NCI-H446 treated with DMSO at 0.1 percent for 48 hours (cell line): ENCODE measurements around the gene SORBS2.

Source experiments
- DNase-seq: peaks from one replicate; lab custom pipeline; 2025; lab: John Stamatoyannopoulos, UW

Gene SORBS2

GRCh38 chr4:185805262-185805802 is 6.7 kb downstream of the SORBS2 start:
- DNase-seq = no peak

- no peak for DNase-seq
These were observed 9.0 kb downstream of the SORBS2 start for GRCh38 chr4:185803022-185803421.

- DNase-seq = no peak
These were observed 10.5 kb downstream of the SORBS2 start for GRCh38 chr4:185801471-185801870.

- no peak for DNase-seq
These were observed 11.6 kb downstream of the SORBS2 start for GRCh38 chr4:185800266-185800945.

- DNase-seq = no peak
These were observed 12.6 kb downstream of the SORBS2 start for GRCh38 chr4:185799442-185799841.

GRCh38 chr4:185797596-185798338 is 14.2 kb downstream of the SORBS2 start:
- DNase-seq = no peak

GRCh38 chr4:185797018-185797417 is 15.0 kb downstream of the SORBS2 start:
- no peak for DNase-seq

GRCh38 chr4:185796176-185796575 is 15.8 kb downstream of the SORBS2 start:
- DNase-seq = no peak

- DNase-seq = no peak
These were observed 17.4 kb downstream of the SORBS2 start for GRCh38 chr4:185794637-185795036.

- no peak for DNase-seq
These were observed 18.3 kb downstream of the SORBS2 start for GRCh38 chr4:185793716-185794115.

- DNase-seq = no peak
These were observed 18.9 kb downstream of the SORBS2 start for GRCh38 chr4:185793116-185793485.

GRCh38 chr4:185792384-185793115 is 19.4 kb downstream of the SORBS2 start:
- no peak for DNase-seq

- no peak for DNase-seq
These were observed 23.9 kb downstream of the SORBS2 start for GRCh38 chr4:185787926-185788679.

- DNase-seq = no peak
These were observed 25.6 kb downstream of the SORBS2 start for GRCh38 chr4:185786422-185786821.

- DNase-seq = no peak
These were observed 28.4 kb downstream of the SORBS2 start for GRCh38 chr4:185783574-185783973.

- no peak for DNase-seq
These were observed 29.5 kb downstream of the SORBS2 start for GRCh38 chr4:185782523-185782922.

- DNase-seq = no peak
These were observed 30.3 kb downstream of the SORBS2 start for GRCh38 chr4:185781555-185782215.

GRCh38 chr4:185780472-185780871 is 31.5 kb downstream of the SORBS2 start:
- DNase-seq = no peak

GRCh38 chr4:185779517-185779916 is 32.5 kb downstream of the SORBS2 start:
- no peak for DNase-seq

GRCh38 chr4:185778307-185778706 is 33.7 kb downstream of the SORBS2 start:
- DNase-seq = no peak

- DNase-seq = no peak
These were observed 36.0 kb downstream of the SORBS2 start for GRCh38 chr4:185775792-185776555.
